Epithelial cell of esophagus (primary cell): ENCODE measurements around the gene CFAP210.
"Not testable (repeated sequence)": the region's sequence is repeated elsewhere in the genome, so short reads cannot be mapped to it uniquely, and the experiment has no call there.

Experiments used
- DNase-seq: peaks from one replicate; pipeline ENCODE4 v3.0.0; 2010; ENCODE audit warnings: low read depth
- H3K4me3 ChIP-seq: 2 replicates; pipeline ENCODE4 v1.5.1; 2011; ENCODE audit warnings: mild to moderate bottlenecking, low read length, control low read depth
- TF ChIP-seq, protein P1 (sequence below): IDR thresholded peaks from 2 replicates; pipeline ENCODE4 v1.5.1; 2011; ENCODE audit warnings: low read depth, mild to moderate bottlenecking, low read length, control low read depth, inconsistent platforms; ENCODE audit not compliant: insufficient read depth; ENCODE audit errors: missing control alignments

Gene CFAP210

GRCh38 chr2:169625781-169626180 lies 68.4 kb downstream of the CFAP210 start:
- no peak for DNase-seq
- H3K4me3 ChIP-seq, result no peak overlapping the region
- TF ChIP-seq, protein P1, sequence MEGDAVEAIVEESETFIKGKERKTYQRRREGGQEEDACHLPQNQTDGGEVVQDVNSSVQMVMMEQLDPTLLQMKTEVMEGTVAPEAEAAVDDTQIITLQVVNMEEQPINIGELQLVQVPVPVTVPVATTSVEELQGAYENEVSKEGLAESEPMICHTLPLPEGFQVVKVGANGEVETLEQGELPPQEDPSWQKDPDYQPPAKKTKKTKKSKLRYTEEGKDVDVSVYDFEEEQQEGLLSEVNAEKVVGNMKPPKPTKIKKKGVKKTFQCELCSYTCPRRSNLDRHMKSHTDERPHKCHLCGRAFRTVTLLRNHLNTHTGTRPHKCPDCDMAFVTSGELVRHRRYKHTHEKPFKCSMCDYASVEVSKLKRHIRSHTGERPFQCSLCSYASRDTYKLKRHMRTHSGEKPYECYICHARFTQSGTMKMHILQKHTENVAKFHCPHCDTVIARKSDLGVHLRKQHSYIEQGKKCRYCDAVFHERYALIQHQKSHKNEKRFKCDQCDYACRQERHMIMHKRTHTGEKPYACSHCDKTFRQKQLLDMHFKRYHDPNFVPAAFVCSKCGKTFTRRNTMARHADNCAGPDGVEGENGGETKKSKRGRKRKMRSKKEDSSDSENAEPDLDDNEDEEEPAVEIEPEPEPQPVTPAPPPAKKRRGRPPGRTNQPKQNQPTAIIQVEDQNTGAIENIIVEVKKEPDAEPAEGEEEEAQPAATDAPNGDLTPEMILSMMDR, result no peak

DNA sequence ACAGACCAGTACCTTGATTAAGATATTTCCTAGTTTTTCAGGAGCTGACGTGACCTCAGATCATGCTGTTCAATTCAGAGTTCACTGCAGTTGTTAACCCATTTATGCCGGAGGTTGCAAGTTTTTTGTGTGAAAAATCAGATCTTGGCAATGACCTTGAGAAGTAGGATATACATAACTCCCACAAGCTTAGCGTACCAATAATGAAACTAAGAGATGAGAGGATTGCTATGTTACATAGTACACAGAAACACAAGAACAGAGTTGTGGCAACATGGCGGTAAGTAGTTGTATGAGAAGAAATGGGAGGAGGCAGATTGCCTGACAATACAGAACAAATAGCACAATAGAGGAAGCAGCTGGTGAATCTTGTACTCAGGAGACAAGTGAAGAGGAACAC lies 71.0 kb downstream of the CFAP210 start:
- no peak overlapping the region for H3K4me3 ChIP-seq
- DNase-seq, result no peak

DNA sequence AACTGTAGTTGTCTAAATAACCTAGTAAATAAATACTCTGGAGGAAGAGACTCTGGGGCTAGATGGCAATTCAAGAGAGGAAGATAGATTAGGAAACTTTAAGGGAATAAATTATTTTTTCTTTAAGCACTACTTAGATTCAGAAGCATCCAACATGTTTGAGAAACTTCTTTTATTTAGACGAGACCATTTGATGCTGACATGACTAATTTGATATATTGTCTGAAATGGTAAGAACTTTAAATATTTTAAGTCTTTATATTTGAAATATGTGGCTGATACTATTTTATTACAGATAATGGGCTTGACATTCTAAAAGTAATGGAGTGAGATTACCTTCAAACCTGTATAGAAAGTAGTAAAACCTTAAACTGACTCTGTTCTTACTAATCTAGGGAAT lies 73.7 kb downstream of the CFAP210 start:
- DNase-seq, result no peak
- TF ChIP-seq, protein P1, result no peak
- no peak overlapping the region for H3K4me3 ChIP-seq

More for the DNA sequence above, 71.0 kb downstream of the CFAP210 start:
- TF ChIP-seq, protein P1, result no peak

DNA sequence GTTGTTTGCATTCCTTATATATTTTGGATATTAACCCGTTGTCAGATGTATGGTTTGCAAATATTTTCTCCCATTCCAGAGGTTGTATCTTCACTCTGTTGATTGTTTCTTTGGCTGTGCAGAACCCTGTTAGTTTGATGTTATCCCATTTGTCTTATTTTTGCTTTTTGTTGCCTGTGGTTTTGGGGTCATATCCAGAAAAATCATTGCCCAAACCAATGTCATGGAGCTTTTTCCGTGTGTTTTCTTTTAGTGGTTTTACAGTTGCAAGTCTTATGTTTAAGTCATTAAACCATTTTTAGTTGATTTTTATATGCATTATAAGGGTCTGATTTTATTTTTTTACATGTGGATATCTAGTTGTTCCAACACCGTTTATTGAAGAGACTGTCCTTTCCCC lies 74.3 kb downstream of the CFAP210 start:
- H3K4me3 ChIP-seq, result no peak overlapping the region
- TF ChIP-seq, protein P1, result no peak
- no peak for DNase-seq

DNA sequence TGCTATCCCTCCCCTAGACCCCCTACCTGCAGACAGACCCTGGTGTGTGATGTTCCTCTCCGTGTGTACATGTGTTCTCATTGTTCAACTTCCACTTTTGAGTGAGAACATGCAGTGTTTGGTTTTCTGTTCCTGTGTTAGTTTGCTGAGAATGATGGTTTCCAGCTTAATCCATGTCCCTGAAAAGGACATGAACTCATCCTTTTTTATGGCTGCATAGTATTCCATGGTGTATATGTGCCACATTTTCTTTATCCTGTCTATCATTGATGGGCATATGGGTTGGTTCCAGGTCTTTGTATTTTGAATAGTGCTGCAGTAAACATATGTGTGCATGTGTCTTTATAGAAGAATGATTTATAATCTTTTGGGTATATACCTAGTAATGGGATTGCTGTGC lies 78.2 kb downstream of the CFAP210 start:
- DNase-seq, H3K4me3 ChIP-seq: not testable (repeated sequence)

DNA sequence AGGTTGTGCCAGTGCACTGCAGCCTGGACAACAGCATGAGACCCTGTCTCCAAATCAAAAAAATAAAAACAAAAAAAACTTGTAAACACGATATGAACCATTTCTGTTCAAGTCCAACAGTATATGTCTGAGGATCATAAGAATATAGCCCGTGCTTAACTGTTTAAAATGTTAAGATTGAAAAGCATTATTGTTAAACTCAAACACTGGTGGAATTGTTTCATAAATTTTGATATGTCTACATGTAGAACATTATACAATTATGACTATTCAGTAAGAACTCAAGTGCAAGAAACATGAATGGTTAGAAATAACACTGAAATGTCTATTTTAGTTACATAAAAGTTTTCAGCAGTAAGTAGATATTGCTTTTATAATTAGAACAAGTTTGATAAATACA lies 80.3 kb downstream of the CFAP210 start:
- TF ChIP-seq, protein P1, result no peak
- H3K4me3 ChIP-seq, result no peak overlapping the region

GRCh38 chr2:169609264-169609663 lies 84.9 kb downstream of the CFAP210 start:
- DNase-seq, result no peak
- TF ChIP-seq, protein P1, result no peak
- no peak overlapping the region for H3K4me3 ChIP-seq

More for the DNA sequence above, 80.3 kb downstream of the CFAP210 start:
- DNase-seq, result no peak
